A673 (cell line): ENCODE measurements around the gene NEU4. TPM values are rescaled to one million over a fixed set of nuclear protein-coding genes. Genes with fewer than 3 reads are reported as not detected.
"Not testable (repeated sequence)": the region's sequence is repeated elsewhere in the genome, so short reads cannot be mapped to it uniquely, and the experiment has no call there.

Experiments used
- BruUV-seq: library from RNA; stranded (reverse); fragments of 400-500 nt; replicated peaks from 2 replicates; lab custom pipeline; 2021; lab: Mats Ljungman, UMichigan
- CTCF ChIA-PET: fragments of 300-600 bp; sonication (Branson Sonifier 250); formaldehyde crosslinking; loops from one replicate; lab custom pipeline; 2022; ENCODE audit warnings: antibody characterized with exemption; lab: Charles Lee
- POLR2A ChIA-PET: fragments of 300-600 bp; sonication (Branson Sonifier 250); formaldehyde crosslinking; loops from one replicate; lab custom pipeline; 2022; ENCODE audit warnings: antibody characterized with exemption; ENCODE audit not compliant: low non-redundant PET; lab: Charles Lee
- DNase-seq: peaks from one replicate; pipeline ENCODE4 v3.0.0-alpha.2; 2015; ENCODE audit warnings: low spot score
- H3K27ac ChIP-seq: fragments of 200-600 bp; sonication (generic); 2 replicates; pipeline ENCODE4 v1.5.1; 2016; ENCODE audit warnings: mixed run types, low read depth, mild to moderate bottlenecking, mixed read lengths, antibody characterized with exemption, low read length; ENCODE audit not compliant: poor library complexity, severe bottlenecking
- H3K27me3 ChIP-seq: fragments of 200-600 bp; sonication (generic); replicated peaks from 2 replicates; pipeline ENCODE4 v1.6.1; 2017; ENCODE audit warnings: mixed run types, low read depth, mild to moderate bottlenecking, mixed read lengths, antibody characterized with exemption, low read length; ENCODE audit not compliant: insufficient read depth, poor library complexity
- H3K36me3 ChIP-seq: fragments of 200-600 bp; sonication (generic); 2 replicates; pipeline ENCODE4 v1.6.1; 2016; ENCODE audit warnings: mixed run types, mild to moderate bottlenecking, mixed read lengths, antibody characterized with exemption, low read length; ENCODE audit not compliant: insufficient read depth, poor library complexity, severe bottlenecking
- H3K4me1 ChIP-seq: fragments of 200-600 bp; sonication (generic); 2 replicates; pipeline ENCODE4 v1.6.1; 2017; ENCODE audit warnings: mixed run types, mild to moderate bottlenecking, mixed read lengths, antibody characterized with exemption, low read length; ENCODE audit not compliant: insufficient read depth, poor library complexity, severe bottlenecking
- H3K4me3 ChIP-seq: fragments of 200-600 bp; sonication (generic); 2 replicates; pipeline ENCODE4 v1.5.1; 2016; ENCODE audit warnings: low read depth, mixed run types, mild to moderate bottlenecking, mixed read lengths, low read length; ENCODE audit not compliant: poor library complexity, severe bottlenecking
- H3K9me3 ChIP-seq: fragments of 200-600 bp; sonication (generic); 2 replicates; pipeline ENCODE4 v1.6.1; 2016; ENCODE audit warnings: mixed run types, low read depth, mild to moderate bottlenecking, mixed read lengths, antibody characterized with exemption, low read length; ENCODE audit not compliant: poor library complexity, severe bottlenecking
- EZH2 ChIP-seq: fragments of 200-600 bp; sonication (generic); IDR thresholded peaks from 2 replicates; pipeline ENCODE4 v1.6.1; 2017; ENCODE audit warnings: borderline replicate concordance, low read depth, mild to moderate bottlenecking, mixed read lengths, antibody characterized with exemption, low read length; ENCODE audit not compliant: poor library complexity, severe bottlenecking
- intact Hi-C: fragments of 100-400 bp; cut with micrococcal nuclease; formaldehyde crosslinking; loops from one replicate; pipeline ENCODE4 v1.10.0; 2022; ENCODE audit not compliant: unreplicated experiment
- total RNA-seq: library from RNA; stranded (reverse); gene quantifications from 2 replicates; pipeline ENCODE4 v1.2.3, GENCODE V29; 2021
- TF ChIP-seq, protein P1 (sequence below): fragments of 300-800, 200-600 bp; sonication (generic); conservative IDR thresholded peaks from 2 replicates; pipeline ENCODE4 v1.5.1; 2017; ENCODE audit warnings: low read depth, mild to moderate bottlenecking, antibody characterized with exemption, low read length, moderate library complexity, mixed read lengths

Gene NEU4
- total RNA-seq, 1 experiment from 2014 or later: 48.4 TPM

DNA sequence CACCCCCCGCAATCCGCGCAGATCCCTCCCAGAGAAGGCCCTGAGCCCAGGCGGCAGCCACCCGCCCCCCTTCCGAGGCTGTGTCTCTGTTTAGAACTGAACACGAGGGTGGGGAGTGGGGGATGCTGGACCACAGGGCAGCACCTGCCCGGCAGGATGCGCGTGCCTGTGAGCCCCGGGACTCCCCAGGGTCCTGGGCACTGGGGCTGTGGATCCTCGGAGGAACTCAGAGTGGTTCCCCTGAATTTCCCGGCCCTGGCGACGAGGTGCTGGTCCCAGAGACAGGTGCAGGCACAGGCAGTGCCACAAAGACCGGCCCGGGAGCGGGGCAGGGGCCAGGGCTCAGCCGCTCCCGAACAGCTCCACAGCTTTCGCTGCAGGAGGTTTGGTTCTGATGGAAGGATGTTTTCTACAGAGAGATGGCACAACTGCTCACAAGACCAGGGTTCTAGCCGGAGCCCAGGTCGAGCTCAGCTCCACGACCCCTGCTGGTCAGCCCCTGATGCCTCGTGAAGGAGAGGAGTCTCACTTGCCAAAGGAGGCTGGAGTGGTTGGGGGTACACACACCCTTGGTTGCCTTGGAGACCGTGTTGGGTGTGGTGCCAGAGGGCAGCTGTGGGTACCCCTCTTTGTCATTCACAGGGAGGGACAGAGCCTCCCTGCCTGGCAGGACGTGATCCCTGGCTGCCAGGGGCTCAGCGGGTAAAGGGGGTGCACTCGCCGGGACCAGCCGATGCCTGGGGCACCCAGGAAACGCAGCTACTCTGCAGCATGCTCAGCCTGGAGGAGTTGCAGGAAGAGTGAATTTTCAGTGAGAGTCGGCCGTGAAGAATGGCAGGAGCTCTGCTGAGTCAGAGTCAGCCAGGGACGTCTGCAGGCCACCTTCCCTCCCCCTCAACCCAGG lies 4.4 kb upstream of the NEU4 start:
- Histone ChIP-seq H3K27ac (peak overlapping the region; percentile 98), H3K36me3 (no peaks in the 10 kb centered on the region), H3K27me3 (no peaks in the 10 kb centered on the region), H3K4me3 (peak overlapping the region; percentile 56), H3K9me3 (no peaks in the 10 kb centered on the region), H3K4me1 (peaks cover 42% of the 10 kb centered on the region)
- TSS peak; percentile 16 for BruUV-seq
- no peak for TF ChIP-seq EZH2
- TF ChIP-seq, protein P1, sequence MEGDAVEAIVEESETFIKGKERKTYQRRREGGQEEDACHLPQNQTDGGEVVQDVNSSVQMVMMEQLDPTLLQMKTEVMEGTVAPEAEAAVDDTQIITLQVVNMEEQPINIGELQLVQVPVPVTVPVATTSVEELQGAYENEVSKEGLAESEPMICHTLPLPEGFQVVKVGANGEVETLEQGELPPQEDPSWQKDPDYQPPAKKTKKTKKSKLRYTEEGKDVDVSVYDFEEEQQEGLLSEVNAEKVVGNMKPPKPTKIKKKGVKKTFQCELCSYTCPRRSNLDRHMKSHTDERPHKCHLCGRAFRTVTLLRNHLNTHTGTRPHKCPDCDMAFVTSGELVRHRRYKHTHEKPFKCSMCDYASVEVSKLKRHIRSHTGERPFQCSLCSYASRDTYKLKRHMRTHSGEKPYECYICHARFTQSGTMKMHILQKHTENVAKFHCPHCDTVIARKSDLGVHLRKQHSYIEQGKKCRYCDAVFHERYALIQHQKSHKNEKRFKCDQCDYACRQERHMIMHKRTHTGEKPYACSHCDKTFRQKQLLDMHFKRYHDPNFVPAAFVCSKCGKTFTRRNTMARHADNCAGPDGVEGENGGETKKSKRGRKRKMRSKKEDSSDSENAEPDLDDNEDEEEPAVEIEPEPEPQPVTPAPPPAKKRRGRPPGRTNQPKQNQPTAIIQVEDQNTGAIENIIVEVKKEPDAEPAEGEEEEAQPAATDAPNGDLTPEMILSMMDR: peak; percentile 31
- intact Hi-C loops: no loop called here
- CTCF ChIA-PET: no interaction called here
- POLR2A ChIA-PET: interaction anchor here (0.5 to 1.1 kb wide), 2 partner anchors 64 to 267 kb away, joined by 3 to 12 read pairs; no protein-coding TSS in a partner anchor
- DNase-seq: no peak

DNA sequence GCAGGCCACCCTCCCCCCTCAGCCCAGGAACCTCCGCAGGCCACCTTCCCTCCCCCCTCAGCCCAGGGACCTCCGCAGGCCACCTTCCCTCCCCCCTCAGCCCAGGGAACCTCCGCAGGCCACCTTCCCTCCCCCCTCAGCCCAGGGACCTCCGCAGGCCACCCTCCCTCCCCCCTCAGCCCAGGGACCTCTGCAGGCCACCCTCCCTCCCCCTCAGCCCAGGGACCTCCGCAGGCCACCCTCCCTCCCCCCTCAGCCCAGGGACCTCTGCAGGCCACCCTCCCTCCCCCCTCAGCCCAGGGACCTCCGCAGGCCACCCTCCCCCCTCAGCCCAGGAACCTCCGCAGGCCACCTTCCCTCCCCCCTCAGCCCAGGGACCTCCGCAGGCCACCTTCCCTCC lies 2.8 kb upstream of the NEU4 start:
- CTCF ChIA-PET, H3K27ac ChIP-seq, H3K27me3 ChIP-seq, BruUV-seq, H3K9me3 ChIP-seq, DNase-seq, H3K36me3 ChIP-seq, H3K4me3 ChIP-seq, intact Hi-C loops, POLR2A ChIA-PET: not testable (repeated sequence)
- peaks cover 56% of the 10 kb centered on the region for H3K4me1 ChIP-seq

DNA sequence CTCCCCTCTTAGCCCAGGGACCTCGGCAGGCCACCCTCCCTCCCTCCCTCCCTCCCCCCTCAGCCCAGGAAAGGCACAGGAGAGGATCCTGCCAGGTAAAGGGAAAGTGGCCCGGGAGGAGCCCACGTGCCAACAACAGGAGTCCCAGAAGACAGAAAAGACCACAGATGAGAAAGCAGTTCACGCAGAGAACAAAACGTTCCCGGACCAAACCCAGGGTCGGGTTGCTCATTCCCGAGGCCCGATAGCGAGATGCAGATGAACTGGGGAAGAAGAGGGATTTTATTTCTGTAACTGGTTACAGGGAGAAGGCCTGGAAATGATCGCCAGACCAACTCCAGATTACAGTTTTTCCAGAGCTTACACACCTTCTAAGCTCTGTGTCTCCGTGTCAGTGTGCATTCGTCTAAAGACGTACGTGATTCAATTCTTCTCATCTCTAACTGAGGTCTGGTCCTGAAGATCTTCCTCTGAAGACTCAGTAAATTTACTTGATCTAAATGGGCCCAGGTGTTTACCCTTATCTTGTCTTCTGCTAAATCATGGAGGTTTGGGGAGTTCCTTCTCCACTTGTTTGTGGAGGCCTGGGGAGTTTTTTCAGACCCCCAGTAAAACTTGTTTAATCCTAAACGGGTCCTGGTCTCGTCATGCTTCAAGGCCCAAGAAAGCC lies 807 bp upstream of the NEU4 start:
- TF ChIP-seq, protein P1: no peak
- no peak for TF ChIP-seq EZH2
- Histone ChIP-seq H3K4me3 (peak overlapping the region; percentile 27), H3K36me3 (no peaks in the 10 kb centered on the region), H3K9me3 (no peaks in the 10 kb centered on the region), H3K27ac (peak overlapping the region; percentile 100), H3K27me3 (no peaks in the 10 kb centered on the region), H3K4me1 (peaks cover 64% of the 10 kb centered on the region)
- ChIA-PET POLR2A (no interaction called here), CTCF (no interaction called here)
- DNase-seq: no peak
- TSS peak; percentile 83 for BruUV-seq
- intact Hi-C loops: no loop called here
